Kidney epithelial cell (primary cell): ENCODE results near the gene TPCN2. TPM values are rescaled to one million over a fixed set of nuclear protein-coding genes. Genes with fewer than 3 reads are reported as not detected.
"Not testable (repeated sequence)": the region's sequence is repeated elsewhere in the genome, so short reads cannot be mapped to it uniquely, and the experiment has no call there.

Source experiments
- DNase-seq: peaks from one replicate; pipeline ENCODE4 v3.0.0-alpha.2; 2010; ENCODE audit warnings: low read depth
- H3K27me3 ChIP-seq: 2 replicates; pipeline ENCODE4 v1.6.0; 2011; ENCODE audit warnings: low read length; ENCODE audit not compliant: control insufficient read depth, insufficient read depth
- H3K36me3 ChIP-seq: 2 replicates; pipeline ENCODE4 v1.5.1; 2011; ENCODE audit warnings: low read length; ENCODE audit not compliant: control insufficient read depth, insufficient read depth
- H3K4me3 ChIP-seq: 2 replicates; pipeline ENCODE4 v1.5.1; 2011; ENCODE audit warnings: low read depth, mild to moderate bottlenecking, control low read depth, low read length
- CTCF ChIP-seq: IDR thresholded peaks from 2 replicates; pipeline ENCODE4 v1.5.1; 2011; ENCODE audit warnings: mild to moderate bottlenecking, moderate library complexity, low read length, control low read depth, inconsistent platforms; ENCODE audit not compliant: insufficient read depth, poor library complexity, severe bottlenecking
- total RNA-seq: library from RNA; depleted of rRNA; stranded (reverse); fragments of >200 nt; gene quantifications from 2 replicates; pipeline ENCODE4 v1.2.3, GENCODE V29; 2015

The TPCN2 gene
- total RNA-seq, 1 donor from 2014 or later = 8.9 TPM

GRCh38 chr11:69137151-69137844, 88.6 kb downstream of the TPCN2 start:
- no peak for TF ChIP-seq CTCF
- no peak for DNase-seq
- no peaks in the 10 kb centered on the region for H3K27me3 ChIP-seq
- no peaks in the 10 kb centered on the region for H3K36me3 ChIP-seq
- H3K4me3 ChIP-seq = no peak overlapping the region

- H3K36me3 ChIP-seq = no peaks in the 10 kb centered on the region
- H3K27me3 ChIP-seq = no peaks in the 10 kb centered on the region
- TF ChIP-seq CTCF = no peak
- DNase-seq = no peak
- no peak overlapping the region for H3K4me3 ChIP-seq
Measured at GRCh38 chr11:69138265-69138664, 89.5 kb downstream of the TPCN2 start.

GRCh38 chr11:69140161-69140560, 91.4 kb downstream of the TPCN2 start:
- not testable (repeated sequence) for H3K36me3 ChIP-seq, H3K4me3 ChIP-seq, H3K27me3 ChIP-seq, DNase-seq

- DNase-seq = no peak
- no peaks in the 10 kb centered on the region for H3K36me3 ChIP-seq
- TF ChIP-seq CTCF = no peak
- no peaks in the 10 kb centered on the region for H3K27me3 ChIP-seq
- H3K4me3 ChIP-seq = no peak overlapping the region
Measured at GRCh38 chr11:69140635-69141034, 91.9 kb downstream of the TPCN2 start.

- no peak for TF ChIP-seq CTCF
- Histone ChIP-seq H3K4me3 (no peak overlapping the region), H3K36me3 (no peaks in the 10 kb centered on the region), H3K27me3 (no peaks in the 10 kb centered on the region)
- no peak for DNase-seq
Measured at GRCh38 chr11:69141742-69142141, 93.0 kb downstream of the TPCN2 start.

GRCh38 chr11:69142895-69143294, 94.2 kb downstream of the TPCN2 start:
- Histone ChIP-seq H3K27me3 (no peaks in the 10 kb centered on the region), H3K36me3 (no peaks in the 10 kb centered on the region), H3K4me3 (no peak overlapping the region)
- no peak for TF ChIP-seq CTCF
- DNase-seq = no peak
